Measurements from ENCODE around the gene ELAC2.

Gene ELAC2

GRCh38 chr17:13029340-13029739 is 11.5 kb upstream of the ELAC2 start:
- TF ChIP-seq NFIC (IDR thresholded peaks at IDR 0.05), result no peak
- no peak for TF ChIP-seq YY1 (IDR thresholded peaks at IDR 0.05; ENCODE audit: low read depth)
- TF ChIP-seq CEBPB (IDR thresholded peaks at IDR 0.05), result no peak
- TF ChIP-seq, protein P1, sequence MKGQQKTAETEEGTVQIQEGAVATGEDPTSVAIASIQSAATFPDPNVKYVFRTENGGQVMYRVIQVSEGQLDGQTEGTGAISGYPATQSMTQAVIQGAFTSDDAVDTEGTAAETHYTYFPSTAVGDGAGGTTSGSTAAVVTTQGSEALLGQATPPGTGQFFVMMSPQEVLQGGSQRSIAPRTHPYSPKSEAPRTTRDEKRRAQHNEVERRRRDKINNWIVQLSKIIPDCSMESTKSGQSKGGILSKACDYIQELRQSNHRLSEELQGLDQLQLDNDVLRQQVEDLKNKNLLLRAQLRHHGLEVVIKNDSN (IDR thresholded peaks at IDR 0.05), result no peak
- TF ChIP-seq MAX (IDR thresholded peaks at IDR 0.05), result no peak
- TF ChIP-seq TCF12 (IDR thresholded peaks at IDR 0.05; ENCODE audit: low read depth), result no peak
- no peak for TF ChIP-seq CREB1 (IDR thresholded peaks at IDR 0.05; ENCODE audit: low read depth)
- no peak for TF ChIP-seq EGR1 (IDR thresholded peaks at IDR 0.05)
- TF ChIP-seq, protein P2, sequence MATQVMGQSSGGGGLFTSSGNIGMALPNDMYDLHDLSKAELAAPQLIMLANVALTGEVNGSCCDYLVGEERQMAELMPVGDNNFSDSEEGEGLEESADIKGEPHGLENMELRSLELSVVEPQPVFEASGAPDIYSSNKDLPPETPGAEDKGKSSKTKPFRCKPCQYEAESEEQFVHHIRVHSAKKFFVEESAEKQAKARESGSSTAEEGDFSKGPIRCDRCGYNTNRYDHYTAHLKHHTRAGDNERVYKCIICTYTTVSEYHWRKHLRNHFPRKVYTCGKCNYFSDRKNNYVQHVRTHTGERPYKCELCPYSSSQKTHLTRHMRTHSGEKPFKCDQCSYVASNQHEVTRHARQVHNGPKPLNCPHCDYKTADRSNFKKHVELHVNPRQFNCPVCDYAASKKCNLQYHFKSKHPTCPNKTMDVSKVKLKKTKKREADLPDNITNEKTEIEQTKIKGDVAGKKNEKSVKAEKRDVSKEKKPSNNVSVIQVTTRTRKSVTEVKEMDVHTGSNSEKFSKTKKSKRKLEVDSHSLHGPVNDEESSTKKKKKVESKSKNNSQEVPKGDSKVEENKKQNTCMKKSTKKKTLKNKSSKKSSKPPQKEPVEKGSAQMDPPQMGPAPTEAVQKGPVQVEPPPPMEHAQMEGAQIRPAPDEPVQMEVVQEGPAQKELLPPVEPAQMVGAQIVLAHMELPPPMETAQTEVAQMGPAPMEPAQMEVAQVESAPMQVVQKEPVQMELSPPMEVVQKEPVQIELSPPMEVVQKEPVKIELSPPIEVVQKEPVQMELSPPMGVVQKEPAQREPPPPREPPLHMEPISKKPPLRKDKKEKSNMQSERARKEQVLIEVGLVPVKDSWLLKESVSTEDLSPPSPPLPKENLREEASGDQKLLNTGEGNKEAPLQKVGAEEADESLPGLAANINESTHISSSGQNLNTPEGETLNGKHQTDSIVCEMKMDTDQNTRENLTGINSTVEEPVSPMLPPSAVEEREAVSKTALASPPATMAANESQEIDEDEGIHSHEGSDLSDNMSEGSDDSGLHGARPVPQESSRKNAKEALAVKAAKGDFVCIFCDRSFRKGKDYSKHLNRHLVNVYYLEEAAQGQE (IDR thresholded peaks at IDR 0.05; ENCODE audit: low read depth), result no peak
- no peak for TF ChIP-seq EP300 (IDR thresholded peaks at IDR 0.05; ENCODE audit: borderline replicate concordance)
- TF ChIP-seq TAF1 (IDR thresholded peaks at IDR 0.05; ENCODE audit: low read depth), result no peak
- TF ChIP-seq ZBTB7A (IDR thresholded peaks at IDR 0.05; ENCODE audit: low read depth), result no peak
- TF ChIP-seq TEAD4 (IDR thresholded peaks at IDR 0.05), result no peak
- no peak for TF ChIP-seq FOXM1 (IDR thresholded peaks at IDR 0.05; ENCODE audit: borderline replicate concordance, low read depth)
- TF ChIP-seq RAD21 (IDR thresholded peaks at IDR 0.05; ENCODE audit: low read depth), result no peak

DNA sequence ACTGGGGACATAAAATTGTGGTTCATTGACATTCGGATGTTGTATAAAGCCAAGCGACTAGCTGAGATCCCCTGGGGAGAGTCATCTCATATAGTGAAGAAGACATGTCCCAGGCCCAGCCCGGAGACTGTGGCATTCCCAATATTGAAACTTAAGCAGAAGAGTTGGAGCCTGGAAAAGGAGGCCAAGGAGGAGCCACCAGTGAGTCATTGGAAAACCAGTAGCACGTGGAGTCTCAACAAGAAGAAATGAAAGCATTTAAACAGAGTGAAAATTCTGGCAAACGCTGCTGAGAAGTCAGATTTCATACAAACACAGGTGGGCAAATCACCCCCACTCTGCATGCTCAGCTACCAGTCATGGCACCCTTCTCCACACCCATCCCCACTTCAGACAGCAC is 9.4 kb upstream of the ELAC2 start:
- TF ChIP-seq EGR1 (IDR thresholded peaks at IDR 0.05) (no peak), MAX (IDR thresholded peaks at IDR 0.05) (no peak), ZBTB7A (IDR thresholded peaks at IDR 0.05; ENCODE audit: low read depth) (no peak), YY1 (IDR thresholded peaks at IDR 0.05; ENCODE audit: low read depth) (no peak), TEAD4 (IDR thresholded peaks at IDR 0.05) (no peak), NFIC (IDR thresholded peaks at IDR 0.05) (no peak), TCF12 (IDR thresholded peaks at IDR 0.05; ENCODE audit: low read depth) (no peak), EP300 (IDR thresholded peaks at IDR 0.05; ENCODE audit: borderline replicate concordance) (no peak), CREB1 (IDR thresholded peaks at IDR 0.05; ENCODE audit: low read depth) (no peak), TAF1 (IDR thresholded peaks at IDR 0.05; ENCODE audit: low read depth) (no peak), RAD21 (IDR thresholded peaks at IDR 0.05; ENCODE audit: low read depth) (no peak)
- TF ChIP-seq, protein P1 (IDR thresholded peaks at IDR 0.05), result no peak

DNA sequence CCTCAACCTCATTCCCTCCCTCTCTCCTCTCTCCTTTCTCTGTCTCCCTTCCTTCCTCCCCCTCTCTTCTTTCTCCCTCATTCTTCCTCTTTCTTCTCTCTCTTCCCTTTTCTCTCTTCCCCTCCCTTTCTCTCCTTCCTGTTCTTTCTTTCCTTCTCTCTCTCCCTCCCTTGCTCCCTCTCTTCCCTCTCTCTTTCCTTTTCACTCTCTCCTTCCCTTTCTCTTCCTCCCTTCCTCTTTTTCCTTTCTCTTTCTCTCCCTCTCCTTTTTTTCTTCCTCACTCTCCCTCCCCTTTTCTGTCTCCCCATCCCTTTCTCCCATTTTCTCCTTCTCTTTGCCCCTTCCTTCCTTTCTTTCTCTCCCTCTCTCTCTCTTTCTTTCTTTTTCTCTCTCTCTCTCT is 7.9 kb upstream of the ELAC2 start:
- TF ChIP-seq CEBPB (IDR thresholded peaks at IDR 0.05) (no peak), TEAD4 (IDR thresholded peaks at IDR 0.05) (no peak), TCF12 (IDR thresholded peaks at IDR 0.05; ENCODE audit: low read depth) (no peak), NFIC (IDR thresholded peaks at IDR 0.05) (no peak), EP300 (IDR thresholded peaks at IDR 0.05; ENCODE audit: borderline replicate concordance) (no peak), YY1 (IDR thresholded peaks at IDR 0.05; ENCODE audit: low read depth) (no peak), EGR1 (IDR thresholded peaks at IDR 0.05) (no peak), CREB1 (IDR thresholded peaks at IDR 0.05; ENCODE audit: low read depth) (no peak)
- TF ChIP-seq, protein P1 (IDR thresholded peaks at IDR 0.05), result no peak
- TF ChIP-seq, protein P2 (IDR thresholded peaks at IDR 0.05; ENCODE audit: low read depth), result no peak

DNA sequence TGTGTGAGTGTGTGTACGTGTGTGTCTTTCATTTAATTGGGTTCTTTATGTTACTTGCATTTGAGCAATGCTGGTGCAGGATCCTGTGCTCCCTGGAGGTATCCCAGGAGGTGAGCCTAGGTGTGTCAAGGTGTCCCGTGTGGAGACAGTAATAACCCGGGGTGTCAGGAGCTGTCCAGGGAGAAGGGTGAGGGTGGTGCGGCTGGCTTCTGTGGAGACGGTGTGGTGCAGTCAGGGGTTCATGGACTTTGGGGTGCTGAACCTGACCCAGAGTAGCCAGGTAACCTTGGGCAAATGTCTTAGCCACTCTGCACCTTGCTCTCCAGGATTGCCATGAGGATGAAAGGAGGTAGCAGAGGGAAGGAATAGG is 7.4 kb upstream of the ELAC2 start:
- TF ChIP-seq, protein P2 (IDR thresholded peaks at IDR 0.05; ENCODE audit: low read depth), result 0 out of 2 replicates have a peak, but pooled peaks have one; percentile 25
- TF ChIP-seq EGR1 (IDR thresholded peaks at IDR 0.05), result no peak

All from Ishikawa (cell line).